GM18511 (cell line): ENCODE results near the gene DNAJC12.
"Not testable (repeated sequence)": the region's sequence is repeated elsewhere in the genome, so short reads cannot be mapped to it uniquely, and the experiment has no call there.

Source experiments
- ATAC-seq: cut with Tn5 transposase; IDR thresholded peaks from one replicate; pipeline ENCODE4 v1.9.1; 2021; ENCODE audit warnings: mild to moderate bottlenecking, moderate library complexity; ENCODE audit not compliant: unreplicated experiment

DNAJC12 gene

DNA sequence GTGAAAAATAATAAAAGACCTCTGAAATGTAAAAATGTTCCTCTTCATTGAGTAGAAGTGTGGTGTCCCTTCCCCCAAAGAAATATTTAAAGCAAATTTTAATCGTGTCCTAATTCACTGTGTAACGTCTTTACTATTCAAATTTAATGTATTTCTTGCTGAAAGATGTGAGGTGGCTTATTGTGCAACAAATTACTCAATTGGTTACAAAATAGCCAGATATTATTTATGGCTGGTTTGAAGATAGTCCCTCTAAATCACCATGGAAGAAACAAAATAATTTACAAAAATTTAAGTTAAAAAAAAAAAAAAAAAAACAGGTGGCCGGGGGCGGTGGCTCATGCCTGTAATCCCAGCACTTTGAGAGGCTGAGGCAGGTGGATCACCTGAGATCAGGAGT, 43.7 kb downstream of the DNAJC12 start:
- no peak for ATAC-seq

DNA sequence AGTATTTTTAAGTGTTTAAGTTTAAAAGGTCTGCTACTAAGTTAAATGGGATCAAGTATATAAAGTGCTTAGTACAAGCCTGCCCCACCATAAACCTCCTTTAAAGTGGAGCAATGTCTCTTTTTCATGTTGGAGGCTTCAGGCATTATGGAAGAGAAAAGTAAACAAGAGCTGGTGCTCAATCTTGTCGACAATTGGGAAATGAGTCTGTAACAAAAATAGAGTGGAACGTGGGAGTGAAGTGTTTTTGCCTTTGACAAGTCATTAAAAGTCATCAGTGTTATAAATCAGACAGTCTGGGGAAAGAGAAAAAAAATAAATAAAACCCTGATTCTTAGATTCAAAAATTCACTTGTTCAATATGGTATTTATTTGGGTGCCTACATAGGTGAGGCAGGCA, 44.7 kb downstream of the DNAJC12 start:
- ATAC-seq = no peak

DNA sequence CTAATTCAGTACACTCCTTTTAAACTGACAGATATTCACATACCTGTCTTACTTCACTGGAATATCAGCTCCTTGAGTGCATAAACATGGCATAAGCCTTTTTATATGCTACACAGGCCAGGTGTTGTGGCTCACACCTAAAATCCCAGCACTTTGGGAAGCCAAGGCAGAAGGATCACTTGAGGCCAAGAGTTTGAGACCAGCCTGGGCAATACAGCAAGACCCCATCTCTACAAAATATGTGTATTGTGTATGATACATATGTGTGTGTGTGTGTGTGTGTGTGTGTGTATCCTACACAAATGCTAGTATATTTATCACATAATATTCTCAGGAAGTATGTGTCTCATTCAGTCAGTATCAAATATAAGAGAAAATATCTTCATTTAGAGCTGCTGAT, 45.3 kb downstream of the DNAJC12 start:
- no peak for ATAC-seq

DNA sequence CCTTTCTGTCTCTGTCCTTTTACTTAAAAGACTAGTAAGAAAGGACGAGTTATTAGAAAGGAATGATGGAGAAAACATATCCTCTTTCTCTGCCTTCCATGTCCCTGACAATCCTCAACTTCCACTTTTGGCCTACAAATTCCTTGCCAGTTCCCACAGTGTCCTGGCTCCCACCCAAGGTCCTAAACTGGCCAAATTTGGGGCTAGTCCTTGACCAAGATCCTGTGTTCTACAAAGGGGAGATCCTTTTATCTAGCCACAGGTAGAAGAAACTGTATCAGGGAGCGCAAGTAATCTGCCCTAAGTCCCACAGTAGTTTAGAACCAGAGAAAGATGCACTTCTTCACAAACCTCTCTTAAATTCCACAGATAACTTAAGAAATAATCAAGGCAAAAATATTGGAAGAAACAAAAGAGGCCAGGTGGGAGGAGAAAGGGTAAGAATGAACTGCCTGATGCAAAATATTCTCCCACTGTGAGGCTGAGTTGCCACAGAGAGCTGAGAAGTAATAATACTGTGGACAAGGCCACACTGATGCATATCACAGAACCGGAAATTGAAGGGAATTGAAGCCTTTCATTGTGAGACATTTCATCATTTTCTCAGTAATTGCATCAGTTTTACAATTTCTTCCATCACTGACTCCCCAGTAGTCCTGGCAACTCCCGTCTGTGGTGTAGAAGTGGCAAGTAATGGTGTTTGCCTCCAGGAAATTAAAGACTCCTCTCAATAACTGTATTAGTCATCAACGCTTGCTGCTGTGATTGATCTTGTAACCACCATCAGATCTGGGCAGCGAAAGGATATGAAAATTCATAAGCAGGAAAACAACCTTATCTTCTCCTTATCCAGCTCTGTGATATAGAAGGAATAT, 47.2 kb downstream of the DNAJC12 start:
- ATAC-seq = peak; percentile 49

DNA sequence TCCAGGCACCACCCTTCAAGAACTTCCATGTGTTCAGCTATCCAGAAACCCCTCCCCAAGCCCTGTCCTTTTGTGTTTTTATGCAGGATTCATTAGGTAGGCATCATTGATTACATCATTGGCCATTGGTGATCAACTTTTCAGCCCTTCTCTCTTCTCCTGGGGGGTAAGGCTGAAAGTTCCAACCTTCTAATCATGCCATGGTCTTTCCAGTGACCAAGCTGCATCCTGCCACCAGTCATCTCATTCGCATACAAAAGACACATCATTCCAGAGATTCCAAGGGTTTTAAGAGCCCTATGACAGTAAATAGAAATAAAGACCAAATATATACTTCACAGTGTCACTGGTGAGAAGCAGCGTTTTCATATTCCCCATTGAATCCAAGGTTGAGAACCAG, 48.2 kb downstream of the DNAJC12 start:
- ATAC-seq = no peak

DNA sequence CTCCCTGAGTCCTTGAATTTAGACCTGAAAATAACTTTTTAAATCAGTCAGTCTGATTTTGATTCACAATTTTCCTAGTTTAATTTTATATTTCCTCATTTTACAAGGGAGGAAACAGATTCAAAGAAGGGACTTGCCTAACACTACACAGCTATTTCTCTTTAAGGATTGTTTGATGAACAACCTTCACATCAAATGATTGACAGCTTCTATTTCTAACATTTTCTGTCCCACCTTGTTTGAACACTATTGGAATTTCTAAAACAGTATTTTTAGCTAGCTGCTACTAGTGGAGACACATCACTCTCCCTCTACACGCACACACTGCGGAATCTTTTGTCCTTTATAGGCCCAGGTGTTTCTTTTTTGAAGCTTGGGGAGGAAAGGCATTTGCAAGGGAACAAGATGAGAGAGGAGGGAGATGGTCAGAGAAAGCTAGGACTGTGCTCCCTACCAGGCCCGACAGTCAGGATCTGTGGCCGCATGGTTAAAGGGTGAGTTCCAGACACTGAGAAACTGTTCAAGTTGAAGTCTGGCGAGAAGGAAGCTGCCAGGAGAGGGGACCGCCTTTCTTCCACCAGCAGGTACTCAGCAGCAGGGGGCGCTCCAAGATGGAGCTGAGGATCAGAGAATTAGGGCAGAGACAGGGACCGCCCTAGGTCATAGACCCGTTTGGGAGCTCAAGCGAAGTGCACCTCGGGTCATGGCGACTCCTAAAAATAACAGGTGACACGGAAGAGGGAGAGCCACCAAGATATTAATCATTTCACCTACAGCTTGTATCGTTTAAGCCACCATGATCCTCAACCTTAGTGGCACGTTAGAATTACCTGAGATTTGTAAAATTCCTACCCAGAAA, 49.7 kb downstream of the DNAJC12 start:
- ATAC-seq = peak; percentile 68

DNA sequence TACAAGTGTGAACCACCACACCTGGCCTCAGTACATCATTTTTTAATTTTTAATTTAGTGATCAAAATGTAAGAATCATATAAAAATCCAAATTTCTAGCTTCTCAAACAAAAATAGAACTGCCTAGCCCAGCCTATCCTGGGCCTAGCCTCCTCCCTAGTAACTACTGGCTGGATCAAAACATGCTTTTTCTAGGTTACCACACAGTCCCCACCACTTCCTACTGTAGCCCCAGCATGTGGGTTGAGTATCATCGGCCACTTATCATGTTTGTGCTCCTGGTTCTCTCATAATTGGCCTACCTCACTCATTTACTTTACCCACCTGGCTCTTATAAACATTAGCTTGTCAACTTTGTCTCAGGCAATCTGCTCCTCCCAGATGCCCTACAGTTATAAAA, 52.9 kb downstream of the DNAJC12 start:
- no peak for ATAC-seq

DNA sequence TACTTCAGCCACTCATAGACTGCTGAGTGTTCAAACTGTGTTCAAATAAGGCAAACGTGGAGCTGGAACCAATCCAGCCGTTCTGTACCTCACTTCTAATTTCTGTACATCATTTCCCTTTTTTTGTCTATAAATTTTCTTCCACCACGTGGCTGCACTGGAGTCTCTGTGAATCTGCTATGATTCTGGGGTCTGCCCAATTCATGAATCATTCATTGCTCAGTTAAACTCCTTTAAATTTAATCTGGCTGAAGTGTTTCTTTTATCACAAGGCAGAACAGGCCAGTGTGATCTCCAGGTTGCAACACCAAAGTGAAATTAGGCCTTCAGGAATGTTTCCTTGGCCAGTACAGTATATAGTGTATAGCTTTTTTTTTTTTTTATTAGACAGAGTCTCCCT, 53.5 kb downstream of the DNAJC12 start:
- ATAC-seq = no peak

DNA sequence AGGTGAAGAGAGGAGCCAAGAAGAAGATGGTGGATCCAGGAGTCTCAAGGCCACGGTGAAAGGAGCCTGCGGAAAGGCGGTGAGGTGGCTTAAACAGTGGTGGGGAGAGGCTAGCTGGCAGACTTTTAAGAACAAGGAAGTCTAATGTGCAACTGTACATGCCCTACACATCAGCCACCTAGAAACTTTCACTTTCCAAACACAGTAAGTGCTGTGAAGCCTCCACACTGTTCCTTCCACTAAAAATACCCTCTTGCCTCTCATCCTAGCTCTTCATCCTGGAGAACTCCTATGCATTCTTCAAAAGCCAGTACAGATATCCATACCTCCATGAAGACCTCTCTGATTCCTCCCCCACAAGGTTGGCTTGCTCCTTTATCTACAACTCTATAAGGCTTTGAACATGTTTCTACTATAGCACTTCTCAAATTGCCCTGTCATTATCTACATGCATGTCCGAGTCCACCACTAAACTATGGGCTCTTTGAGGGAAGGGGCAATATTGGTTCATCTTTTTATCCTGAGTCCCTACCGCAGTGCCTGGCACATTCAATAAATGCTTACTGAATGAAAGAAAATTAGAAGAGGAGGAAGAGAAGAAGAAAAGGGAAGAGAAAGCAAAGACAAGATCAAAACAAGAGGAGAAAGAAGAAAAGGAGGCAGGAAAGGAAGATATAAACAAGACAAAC, 54.2 kb downstream of the DNAJC12 start:
- ATAC-seq = peak; percentile 56

DNA sequence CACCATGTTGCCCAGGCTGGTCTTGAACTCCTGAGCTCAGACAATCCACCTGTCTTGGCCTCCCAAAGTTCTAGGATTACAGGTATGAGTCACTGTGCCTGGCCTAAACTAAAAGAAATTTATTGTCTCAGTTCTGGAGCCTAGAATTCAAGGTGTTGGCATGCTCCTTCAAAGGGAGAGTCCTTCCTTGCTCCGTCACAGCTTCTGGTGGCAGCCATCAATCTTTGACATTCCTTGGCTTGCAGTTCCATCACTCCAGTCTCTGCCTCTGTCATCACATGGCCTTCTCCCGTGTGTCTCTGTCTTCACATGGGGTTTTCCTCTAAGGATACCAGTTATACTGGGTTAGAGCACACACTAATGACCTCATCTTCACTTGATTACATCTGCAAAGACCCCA, 55.5 kb downstream of the DNAJC12 start:
- no peak for ATAC-seq

DNA sequence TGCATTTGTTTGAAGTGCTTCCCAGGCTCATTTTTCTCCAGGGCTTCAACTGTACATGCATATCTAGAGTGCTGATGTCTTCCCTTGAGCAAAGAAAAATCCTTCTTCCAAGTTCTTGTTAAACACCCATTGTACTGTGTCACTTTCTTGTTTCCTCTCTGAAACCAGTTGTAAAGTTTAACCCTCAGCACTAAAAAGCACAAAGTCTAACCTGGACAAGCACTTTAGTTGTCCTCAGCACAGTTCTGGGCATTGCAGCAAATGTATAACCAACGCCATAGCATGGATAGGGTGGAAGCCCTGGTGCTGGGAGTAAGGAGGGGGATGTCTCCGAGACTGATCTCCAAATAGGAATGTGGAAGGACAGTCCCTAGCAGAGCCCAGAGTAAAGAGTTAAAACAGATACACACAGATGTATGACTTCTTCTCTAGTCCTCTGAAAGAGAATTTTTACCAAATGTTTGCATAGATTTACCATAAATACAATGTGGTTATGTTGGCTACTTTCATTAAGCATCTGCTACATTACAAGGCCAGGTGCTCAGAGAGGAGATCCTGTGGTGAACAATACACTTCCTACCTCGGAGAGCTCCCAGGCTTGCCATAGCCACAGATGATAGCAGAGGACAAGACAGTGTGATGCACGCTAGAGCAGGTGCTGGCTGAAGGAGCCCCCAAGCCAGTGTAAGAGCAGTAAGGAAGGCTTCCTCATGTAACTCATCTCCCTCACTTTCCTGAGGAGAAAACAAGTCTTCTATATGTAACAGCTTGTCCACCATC, 57.0 kb downstream of the DNAJC12 start:
- peak; percentile 68 for ATAC-seq

DNA sequence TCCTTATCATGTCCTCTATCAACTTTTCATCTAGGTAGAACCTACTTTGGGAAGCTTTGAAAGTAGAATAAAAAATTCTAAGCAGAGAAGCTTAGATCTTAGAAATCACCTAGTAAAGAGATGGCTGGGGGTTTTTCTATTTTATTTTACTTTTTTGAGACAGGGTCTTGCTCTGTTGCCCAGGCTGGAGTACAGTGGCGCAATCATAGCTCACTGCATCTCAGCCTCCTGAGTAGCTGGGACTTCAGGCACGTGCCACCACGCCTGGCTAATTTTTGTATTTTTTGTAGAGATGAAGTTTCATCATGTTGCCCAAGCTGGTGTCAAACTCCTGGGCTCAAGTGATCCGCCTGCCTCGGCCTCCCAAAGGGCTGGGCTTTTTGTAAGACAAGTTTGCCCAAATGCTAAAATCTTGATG, 57.8 kb downstream of the DNAJC12 start:
- ATAC-seq = not testable (repeated sequence)

DNA sequence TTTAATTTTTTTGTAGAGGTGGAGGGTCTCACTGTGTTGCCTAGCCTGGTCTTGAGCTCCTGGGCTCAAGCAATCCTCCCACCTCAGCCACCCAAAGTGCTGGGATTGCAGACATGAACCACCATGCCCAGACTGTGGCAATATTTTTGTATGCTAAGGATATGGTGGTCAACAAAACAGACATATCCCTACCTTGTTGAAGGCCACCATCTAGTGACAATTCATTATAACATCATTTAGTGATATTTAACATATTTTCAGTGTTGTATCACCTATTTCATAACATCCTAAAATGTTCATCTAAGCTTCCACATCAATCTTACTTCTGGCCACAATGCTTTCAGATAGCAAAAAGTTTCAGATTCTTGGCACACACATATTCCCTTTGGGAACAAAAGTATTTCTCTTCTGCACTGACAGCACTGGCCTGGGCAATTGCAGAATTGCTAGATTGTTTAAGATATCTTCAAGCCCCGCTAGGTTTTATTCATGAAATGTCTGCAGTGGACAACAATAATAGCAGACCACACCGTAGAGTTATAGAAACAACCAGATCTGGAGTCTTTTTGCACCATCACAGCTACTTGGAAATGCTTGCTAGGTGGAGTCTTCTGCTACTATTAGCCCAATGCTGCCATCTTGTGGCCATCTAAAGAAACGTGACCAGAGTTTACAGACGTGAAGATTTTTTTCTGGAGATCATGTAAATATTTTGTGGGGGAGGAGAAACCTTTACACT, 58.4 kb downstream of the DNAJC12 start:
- peak; percentile 48 for ATAC-seq

DNA sequence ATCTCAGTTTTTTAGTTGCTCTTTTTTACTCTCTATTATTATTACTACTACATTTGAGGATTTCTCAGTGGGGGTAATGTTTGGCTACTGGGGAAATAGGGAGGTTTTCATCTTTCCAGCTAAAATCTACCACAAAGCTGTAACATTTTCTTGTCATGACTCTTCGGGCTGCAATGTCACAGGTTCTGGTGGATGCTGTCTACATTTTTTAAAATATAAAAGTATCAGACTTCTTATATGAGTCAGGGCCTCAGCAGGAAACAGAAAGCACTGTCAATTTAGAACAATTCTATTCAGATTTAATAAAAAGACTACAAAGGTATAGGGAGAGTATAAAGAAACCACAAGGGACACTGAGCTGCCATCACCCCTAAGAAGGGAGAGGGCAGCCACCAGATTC, 61.6 kb downstream of the DNAJC12 start:
- ATAC-seq = no peak

DNA sequence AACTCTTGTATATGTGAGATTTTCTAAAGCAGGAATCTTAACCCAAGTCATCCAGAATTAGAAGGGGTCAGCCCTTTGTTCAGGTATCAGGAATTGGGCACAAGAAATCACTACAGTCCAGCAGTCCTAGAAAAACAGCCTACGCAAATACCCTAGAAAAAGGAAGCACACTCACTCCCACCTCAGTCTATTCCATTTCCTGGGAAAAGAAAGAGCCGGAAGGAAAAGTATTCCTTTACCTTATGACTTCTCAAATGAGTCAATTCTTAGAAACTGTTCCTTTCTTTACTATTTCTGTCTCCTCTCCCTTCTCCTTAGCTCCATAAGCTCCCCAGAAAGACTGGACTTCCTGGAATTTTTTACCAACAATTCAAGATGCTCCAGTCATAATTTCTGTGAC, 62.7 kb downstream of the DNAJC12 start:
- ATAC-seq = no peak

DNA sequence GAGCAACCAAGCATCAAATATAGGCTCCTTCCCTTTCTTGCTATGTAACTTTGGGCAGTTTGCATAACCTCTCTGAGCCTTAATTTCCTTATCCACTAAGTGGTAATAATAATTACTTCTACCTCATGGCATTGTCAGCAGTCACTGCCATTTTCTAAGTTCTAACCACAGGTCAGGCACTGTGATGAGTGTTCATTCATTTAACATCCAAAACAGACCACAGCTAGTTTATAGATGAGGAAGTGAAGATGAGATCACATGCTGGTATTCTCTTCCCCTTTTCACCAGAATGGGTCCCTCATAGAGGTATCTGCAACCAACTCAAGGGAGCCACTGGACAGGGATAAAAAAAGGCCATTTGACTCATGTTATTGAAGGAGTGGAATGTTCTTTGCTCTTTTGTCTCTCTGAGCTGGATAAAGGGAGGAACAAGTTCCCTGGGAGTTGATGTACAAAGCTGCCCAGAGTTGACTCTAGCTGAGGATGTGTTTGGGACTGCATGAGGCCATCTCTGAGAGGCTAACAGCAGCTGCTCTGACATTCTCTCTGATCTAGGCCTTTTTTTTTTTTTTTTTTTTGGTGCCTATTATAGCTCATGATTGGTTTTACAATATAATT, 65.0 kb downstream of the DNAJC12 start:
- ATAC-seq = peak; percentile 94

DNA sequence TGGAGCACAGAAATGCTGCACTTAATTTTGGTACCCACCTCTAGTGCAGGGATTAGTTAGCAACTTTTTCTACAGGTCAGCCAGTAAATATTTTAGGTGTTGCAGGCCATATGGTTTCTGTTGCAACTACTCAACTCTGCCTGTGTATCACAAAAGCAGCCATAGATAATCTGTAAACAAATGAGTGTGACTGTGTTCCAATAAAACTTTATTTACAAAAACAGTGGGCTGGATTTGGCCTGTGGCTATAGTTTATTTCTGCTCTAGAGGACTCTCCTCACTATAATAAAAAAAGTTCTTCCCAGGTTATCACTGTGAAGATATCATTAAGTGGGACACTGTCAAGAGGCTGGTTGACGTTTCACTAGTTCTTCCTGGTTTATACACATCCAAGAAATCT, 65.8 kb downstream of the DNAJC12 start:
- no peak for ATAC-seq

DNA sequence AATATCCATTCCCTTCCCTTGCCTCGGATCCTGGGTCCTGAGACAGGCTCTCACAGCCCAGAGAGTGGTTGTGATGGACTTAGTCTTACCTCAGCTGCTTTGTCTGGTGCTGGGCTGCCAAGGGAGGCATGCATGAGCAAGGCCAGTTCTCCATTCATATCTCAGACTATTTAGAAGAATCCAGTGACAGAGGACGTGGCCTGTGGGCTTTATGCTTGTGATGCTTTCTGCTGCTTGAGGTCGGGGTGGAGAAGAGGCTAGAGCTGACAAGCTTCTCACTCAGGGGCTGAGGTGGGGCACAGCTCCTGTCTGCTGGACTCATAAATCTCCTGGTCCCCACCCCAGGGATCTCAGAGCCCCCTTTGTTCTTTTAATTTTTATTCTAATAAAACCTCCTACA, 66.8 kb downstream of the DNAJC12 start:
- ATAC-seq = peak; percentile 7

DNA sequence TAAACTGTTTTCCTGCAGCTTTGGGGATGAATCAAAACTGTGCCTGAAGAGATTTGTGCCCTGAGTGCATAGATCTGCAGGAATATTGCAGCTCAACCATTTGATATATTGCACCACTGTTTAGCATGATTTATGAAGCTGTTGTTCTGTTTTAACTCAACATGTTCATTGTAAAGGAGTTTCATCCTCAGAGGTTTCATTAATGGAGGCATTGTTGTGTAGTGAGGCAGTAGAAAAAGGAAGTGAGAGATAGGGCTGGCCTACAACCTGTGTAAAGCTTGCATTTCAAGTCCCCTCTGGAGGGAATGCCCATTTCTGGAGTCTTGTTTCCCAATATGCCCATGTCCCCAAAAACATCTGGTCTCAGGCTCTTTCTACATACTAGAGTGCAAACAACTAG, 67.5 kb downstream of the DNAJC12 start:
- ATAC-seq = peak; percentile 69

DNA sequence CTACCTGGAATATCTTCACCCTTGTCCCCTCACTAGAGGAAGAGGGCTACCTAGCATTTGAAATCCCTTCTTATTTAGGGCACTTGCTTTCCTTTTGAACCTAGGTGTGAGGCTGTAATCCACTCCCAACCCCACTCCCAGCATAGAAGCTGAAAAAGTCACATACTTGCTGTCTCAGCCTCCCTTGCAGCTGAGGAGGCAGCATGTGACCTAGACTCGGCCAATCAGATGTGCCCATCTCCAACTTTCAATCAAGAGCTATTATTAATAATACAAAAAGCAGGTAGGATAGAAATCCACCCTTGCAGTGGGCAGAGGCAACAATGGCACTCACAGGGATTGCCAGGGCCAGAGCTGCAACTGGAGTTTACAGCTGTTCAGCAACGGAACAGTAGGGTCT, 70.7 kb downstream of the DNAJC12 start:
- no peak for ATAC-seq
